HG03354 (cell line): ENCODE results near the gene ADAMTSL4.

ENCODE experiments used
- ATAC-seq: cut with Tn5 transposase; IDR thresholded peaks from one replicate; pipeline ENCODE4 v1.9.1; 2021; ENCODE audit warnings: mild to moderate bottlenecking; ENCODE audit not compliant: unreplicated experiment, poor library complexity, severe bottlenecking

Gene ADAMTSL4

DNA sequence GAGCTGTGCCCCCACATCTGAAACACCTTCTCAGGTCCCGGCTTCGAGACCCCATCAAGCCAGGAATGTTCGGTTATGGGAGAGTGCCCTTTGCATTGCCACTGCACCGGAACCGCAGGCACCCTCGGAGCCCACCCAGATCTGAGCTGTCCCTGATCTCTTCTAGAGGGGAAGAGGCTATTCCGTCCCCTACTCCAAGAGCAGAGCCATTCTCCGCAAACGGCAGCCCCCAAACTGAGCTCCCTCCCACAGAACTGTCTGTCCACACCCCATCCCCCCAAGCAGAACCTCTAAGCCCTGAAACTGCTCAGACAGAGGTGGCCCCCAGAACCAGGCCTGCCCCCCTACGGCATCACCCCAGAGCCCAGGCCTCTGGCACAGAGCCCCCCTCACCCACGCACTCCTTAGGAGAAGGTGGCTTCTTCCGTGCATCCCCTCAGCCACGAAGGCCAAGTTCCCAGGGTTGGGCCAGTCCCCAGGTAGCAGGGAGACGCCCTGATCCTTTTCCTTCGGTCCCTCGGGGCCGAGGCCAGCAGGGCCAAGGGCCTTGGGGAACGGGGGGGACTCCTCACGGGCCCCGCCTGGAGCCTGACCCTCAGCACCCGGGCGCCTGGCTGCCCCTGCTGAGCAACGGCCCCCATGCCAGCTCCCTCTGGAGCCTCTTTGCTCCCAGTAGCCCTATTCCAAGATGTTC lies 4.3 kb downstream of the ADAMTSL4 start:
- no peak for ATAC-seq

- no peak for ATAC-seq
Observed at GRCh38 chr1:150554086-150554452, 4.9 kb downstream of the ADAMTSL4 start.

DNA sequence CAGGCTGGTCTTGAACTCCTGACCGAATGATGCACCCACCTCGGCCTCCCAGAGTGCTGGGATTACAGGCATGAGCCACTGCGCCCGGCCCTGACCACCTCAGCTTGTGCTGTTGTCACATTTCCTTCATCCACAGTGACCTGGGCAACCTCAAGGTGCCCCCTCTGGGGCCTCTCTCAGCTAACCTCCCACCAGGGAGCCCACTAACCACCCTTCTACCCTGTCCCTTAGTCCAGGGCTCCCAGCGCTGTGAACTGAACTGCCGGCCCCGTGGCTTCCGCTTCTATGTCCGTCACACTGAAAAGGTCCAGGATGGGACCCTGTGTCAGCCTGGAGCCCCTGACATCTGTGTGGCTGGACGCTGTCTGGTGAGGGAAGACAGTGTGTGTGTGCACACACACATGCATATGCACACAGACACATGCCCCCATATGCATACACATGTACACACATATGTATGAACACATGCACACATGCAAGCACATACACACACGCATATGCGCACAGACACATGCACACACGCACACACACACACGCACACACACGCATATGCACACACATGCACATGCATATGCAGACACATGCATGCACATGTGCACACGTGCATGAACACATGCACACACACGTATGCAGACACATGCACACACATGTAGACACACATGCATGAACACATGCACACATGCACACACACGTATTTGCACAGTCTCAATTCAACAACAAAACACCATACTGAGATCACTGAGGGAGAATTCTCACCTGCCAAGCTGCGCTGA lies 6.2 kb downstream of the ADAMTSL4 start:
- no peak for ATAC-seq

- no peak for ATAC-seq
Observed at GRCh38 chr1:150555971-150556865, 7.0 kb downstream of the ADAMTSL4 start.

GRCh38 chr1:150557065-150557600 lies 7.9 kb downstream of the ADAMTSL4 start:
- ATAC-seq: no peak

- no peak for ATAC-seq
Observed at GRCh38 chr1:150557813-150558212, 8.6 kb downstream of the ADAMTSL4 start.

DNA sequence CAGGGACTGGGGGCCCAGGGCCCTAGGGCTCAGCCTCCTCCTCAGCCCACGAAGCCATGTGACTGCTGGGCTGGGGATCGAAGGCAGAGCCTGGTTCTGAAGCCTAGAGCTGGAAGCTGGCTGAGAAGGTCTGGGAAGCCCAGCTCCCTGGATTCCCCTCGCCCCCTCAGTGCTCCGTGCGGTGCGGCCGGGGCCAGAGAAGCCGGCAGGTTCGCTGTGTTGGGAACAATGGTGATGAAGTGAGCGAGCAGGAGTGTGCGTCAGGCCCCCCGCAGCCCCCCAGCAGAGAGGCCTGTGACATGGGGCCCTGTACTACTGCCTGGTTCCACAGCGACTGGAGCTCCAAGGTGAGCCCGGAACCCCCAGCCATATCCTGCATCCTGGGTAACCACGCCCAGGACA lies 9.1 kb downstream of the ADAMTSL4 start:
- ATAC-seq: no peak

GRCh38 chr1:150558761-150559655 lies 9.8 kb downstream of the ADAMTSL4 start:
- ATAC-seq: no peak

- no peak for ATAC-seq
Observed at GRCh38 chr1:150559656-150560010, 10.4 kb downstream of the ADAMTSL4 start.

DNA sequence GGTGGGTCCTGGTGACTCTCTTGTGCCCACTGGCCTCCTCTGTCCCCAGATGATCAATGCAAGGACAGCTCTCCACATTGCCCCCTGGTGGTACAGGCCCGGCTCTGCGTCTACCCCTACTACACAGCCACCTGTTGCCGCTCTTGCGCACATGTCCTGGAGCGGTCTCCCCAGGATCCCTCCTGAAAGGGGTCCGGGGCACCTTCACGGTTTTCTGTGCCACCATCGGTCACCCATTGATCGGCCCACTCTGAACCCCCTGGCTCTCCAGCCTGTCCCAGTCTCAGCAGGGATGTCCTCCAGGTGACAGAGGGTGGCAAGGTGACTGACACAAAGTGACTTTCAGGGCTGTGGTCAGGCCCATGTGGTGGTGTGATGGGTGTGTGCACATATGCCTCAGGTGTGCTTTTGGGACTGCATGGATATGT lies 10.8 kb downstream of the ADAMTSL4 start:
- no peak for ATAC-seq

GRCh38 chr1:150560576-150561253 lies 11.5 kb downstream of the ADAMTSL4 start:
- ATAC-seq: peak; percentile 44

DNA sequence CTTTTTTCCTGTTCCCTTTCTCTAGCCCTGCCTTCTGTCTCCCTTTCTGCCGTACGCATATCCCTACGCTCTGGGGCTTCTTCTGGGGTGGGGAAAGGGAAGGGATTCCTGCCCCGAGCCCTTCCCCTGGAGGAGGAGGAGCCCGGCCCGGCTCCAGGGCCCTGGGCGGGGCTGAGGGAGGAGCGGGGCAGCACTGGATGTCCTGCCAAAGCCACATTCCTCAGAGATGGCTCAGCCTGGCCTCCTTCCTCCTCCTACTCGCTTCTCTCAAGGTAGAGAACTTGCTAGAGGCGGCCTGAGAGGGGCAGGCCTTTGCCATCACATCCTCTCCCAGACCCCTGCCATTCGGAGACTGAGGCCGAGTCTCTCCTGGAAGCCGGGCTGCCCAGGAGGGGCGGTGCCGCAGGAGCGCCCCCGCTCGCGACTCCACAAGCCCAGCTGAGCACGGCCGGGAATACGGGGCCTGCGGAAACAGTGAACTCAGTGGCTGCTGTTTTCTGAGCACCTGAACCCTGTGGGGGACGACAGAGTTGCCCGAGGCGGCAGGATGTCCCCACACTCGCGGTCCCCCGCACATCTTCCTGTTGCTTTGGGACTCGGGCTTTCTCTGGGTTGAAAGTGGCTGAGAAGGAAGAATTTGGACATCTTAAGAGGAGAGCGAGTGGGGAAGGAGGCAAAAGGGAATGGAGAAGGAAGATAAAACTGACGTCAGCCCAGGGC lies 12.2 kb downstream of the ADAMTSL4 start:
- ATAC-seq: peak; percentile 3

- ATAC-seq: peak; percentile 41
Observed at GRCh38 chr1:150561974-150562445, 12.8 kb downstream of the ADAMTSL4 start.

- ATAC-seq: peak; percentile 45
Observed at GRCh38 chr1:150562446-150563339, 13.5 kb downstream of the ADAMTSL4 start.

DNA sequence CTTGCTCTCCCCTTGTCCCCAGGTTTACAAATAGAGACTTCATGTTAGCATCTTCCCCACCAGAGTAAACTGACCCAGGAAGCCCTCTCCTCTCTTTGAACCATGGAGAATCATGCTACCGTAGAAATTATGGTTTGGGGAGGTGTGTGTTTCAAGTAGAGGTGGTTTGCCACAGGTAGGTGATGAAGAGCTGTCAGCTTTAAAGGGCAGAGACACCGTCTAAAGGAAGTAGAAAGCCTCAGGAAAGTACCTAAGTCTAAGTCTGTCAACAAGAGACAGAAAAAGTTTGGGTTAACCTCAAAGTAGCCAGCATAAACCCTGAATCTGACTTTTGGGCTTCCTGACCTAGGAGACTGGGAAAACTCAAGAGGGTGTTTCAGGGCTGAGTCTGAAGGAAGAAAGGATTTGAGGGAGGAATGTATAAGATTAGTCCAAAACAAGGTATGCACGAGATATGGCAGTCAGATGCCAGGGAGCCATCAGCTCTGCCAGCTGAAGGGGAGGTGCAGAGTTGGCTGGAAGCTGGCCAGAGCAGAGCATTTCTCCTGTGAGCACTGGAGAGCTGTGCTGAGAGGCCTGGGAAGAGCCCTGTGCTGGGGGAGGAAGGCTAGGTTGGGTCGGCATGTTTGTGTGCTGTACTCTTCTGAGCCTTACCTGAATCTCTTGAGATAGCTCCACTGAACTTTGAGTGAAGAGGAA lies 14.3 kb downstream of the ADAMTSL4 start:
- ATAC-seq: no peak
